ENCODE data around the gene TBK1.
A peak's percentile ranks its signal among the peaks of the same experiment; 100 is the strongest.

TBK1 gene

DNA sequence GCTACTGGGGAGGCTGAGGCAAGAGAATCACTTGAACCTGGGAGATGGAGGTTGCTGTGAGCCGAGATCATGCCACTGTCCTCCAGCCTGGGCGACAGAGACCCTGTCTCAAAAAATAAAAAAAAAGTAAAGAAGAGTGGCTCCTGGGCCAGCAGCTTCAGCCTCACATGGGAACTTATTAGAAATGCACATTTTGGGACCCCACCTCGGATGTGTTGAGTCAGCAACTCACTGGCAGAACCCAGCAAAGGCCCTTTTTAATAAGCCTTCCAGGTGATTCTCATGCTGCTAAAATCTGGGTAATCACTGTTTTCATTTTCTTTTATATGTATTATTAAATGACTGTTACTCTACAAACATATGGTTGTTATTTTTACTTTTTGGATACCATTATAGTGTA lies 41.6 kb downstream of the TBK1 start:
- H3K79me2 ChIP-seq (ENCODE audit: insufficient read depth, low read length) = no peaks in the 10 kb centered on the region
- H3K4me3 ChIP-seq (ENCODE audit: low read depth in 1 of 2, low read length in 2 of 2) = no peak overlapping the region
- no peak overlapping the region for H3K9ac ChIP-seq (ENCODE audit: low read depth, low read length)
- H3K27me3 ChIP-seq (ENCODE audit: insufficient read depth, low read length, poor library complexity) = no peaks in the 10 kb centered on the region
- DNase-seq = no peak
- TF ChIP-seq EZH2 (IDR thresholded peaks at IDR 0.05; ENCODE audit: borderline replicate concordance, low read depth, low read length, severe bottlenecking) (no peak), CTCF (IDR thresholded peaks at IDR 0.05; ENCODE audit: borderline replicate concordance, extremely low read depth, low read length, poor library complexity, severe bottlenecking) (no peak)
- H2AFZ ChIP-seq (ENCODE audit: low read depth, low read length) = no peak overlapping the region
- no peak for ATAC-seq (ENCODE audit: insufficient read depth, low read depth)
- no peak overlapping the region for H3K4me2 ChIP-seq (ENCODE audit: insufficient read depth, low read length)
- no peaks in the 10 kb centered on the region for H3K9me3 ChIP-seq (ENCODE audit: insufficient read depth, low read length, severe bottlenecking)
- peaks cover 86% of the 10 kb centered on the region for H3K36me3 ChIP-seq (ENCODE audit: insufficient read depth, low read length)
- H3K27ac ChIP-seq (ENCODE audit: low read length) = no peak overlapping the region
- H3K4me1 ChIP-seq (ENCODE audit: insufficient read depth, low read length) = peaks cover 22% of the 10 kb centered on the region
- H4K20me1 ChIP-seq (ENCODE audit: insufficient read depth, low read length) = no peaks in the 10 kb centered on the region

GRCh38 chr12:64494998-64495729 lies 43.2 kb downstream of the TBK1 start:
- DNase-seq (no peak), ATAC-seq (ENCODE audit: insufficient read depth, low read depth) (peak; percentile 57)
- Histone ChIP-seq H3K27ac (ENCODE audit: low read length) (no peak overlapping the region), H4K20me1 (ENCODE audit: insufficient read depth, low read length) (no peaks in the 10 kb centered on the region), H3K4me1 (ENCODE audit: insufficient read depth, low read length) (peaks cover 22% of the 10 kb centered on the region), H3K79me2 (ENCODE audit: insufficient read depth, low read length) (no peaks in the 10 kb centered on the region), H3K9ac (ENCODE audit: low read depth, low read length) (no peak overlapping the region), H3K4me2 (ENCODE audit: insufficient read depth, low read length) (no peak overlapping the region), H3K27me3 (ENCODE audit: insufficient read depth, low read length, poor library complexity) (no peaks in the 10 kb centered on the region), H3K36me3 (ENCODE audit: insufficient read depth, low read length) (peaks cover 87% of the 10 kb centered on the region), H3K9me3 (ENCODE audit: insufficient read depth, low read length, severe bottlenecking) (no peaks in the 10 kb centered on the region), H3K4me3 (ENCODE audit: low read depth in 1 of 2, low read length in 2 of 2) (no peak overlapping the region), H2AFZ (ENCODE audit: low read depth, low read length) (no peak overlapping the region)
- no peak for TF ChIP-seq CTCF (IDR thresholded peaks at IDR 0.05; ENCODE audit: borderline replicate concordance, extremely low read depth, low read length, poor library complexity, severe bottlenecking)
- TF ChIP-seq EZH2 (IDR thresholded peaks at IDR 0.05; ENCODE audit: borderline replicate concordance, low read depth, low read length, severe bottlenecking) = no peak

GRCh38 chr12:64496839-64497400 lies 45.0 kb downstream of the TBK1 start:
- no peak overlapping the region for H3K4me2 ChIP-seq (ENCODE audit: insufficient read depth, low read length)
- no peaks in the 10 kb centered on the region for H4K20me1 ChIP-seq (ENCODE audit: insufficient read depth, low read length)
- no peak for TF ChIP-seq CTCF (IDR thresholded peaks at IDR 0.05; ENCODE audit: borderline replicate concordance, extremely low read depth, low read length, poor library complexity, severe bottlenecking)
- no peak for TF ChIP-seq EZH2 (IDR thresholded peaks at IDR 0.05; ENCODE audit: borderline replicate concordance, low read depth, low read length, severe bottlenecking)
- no peak overlapping the region for H3K27ac ChIP-seq (ENCODE audit: low read length)
- DNase-seq = no peak
- no peak for ATAC-seq (ENCODE audit: insufficient read depth, low read depth)
- no peak overlapping the region for H3K9ac ChIP-seq (ENCODE audit: low read depth, low read length)
- H3K27me3 ChIP-seq (ENCODE audit: insufficient read depth, low read length, poor library complexity) = no peaks in the 10 kb centered on the region
- peaks cover 22% of the 10 kb centered on the region for H3K4me1 ChIP-seq (ENCODE audit: insufficient read depth, low read length)
- no peak overlapping the region for H3K4me3 ChIP-seq (ENCODE audit: low read depth in 1 of 2, low read length in 2 of 2)
- no peaks in the 10 kb centered on the region for H3K9me3 ChIP-seq (ENCODE audit: insufficient read depth, low read length, severe bottlenecking)
- H2AFZ ChIP-seq (ENCODE audit: low read depth, low read length) = no peak overlapping the region
- H3K79me2 ChIP-seq (ENCODE audit: insufficient read depth, low read length) = no peaks in the 10 kb centered on the region
- H3K36me3 ChIP-seq (ENCODE audit: insufficient read depth, low read length) = peaks cover 78% of the 10 kb centered on the region
